Measurements from ENCODE around the gene MAP4K2. TPM values are rescaled to one million over a fixed set of nuclear protein-coding genes. Genes with fewer than 3 reads are reported as not detected.

The MAP4K2 gene
- total and polyA plus RNA-seq, 7 donors, result 3.0 to 6.7 (median 4.5) TPM

GRCh38 chr11:64735725-64736259 is 67.2 kb downstream of the MAP4K2 start:
- 70 to 89% (median 85%) methylated on average over 9 of the region's 9 CpGs for WGBS, 3 donors
- Histone ChIP-seq H3K4me1 (no peaks in the 10 kb centered on the region), H3K27ac (no peak overlapping the region), H3K27me3 (ENCODE audit: insufficient read depth in 3 of 3, low read length in 2 of 3) (no peaks in the 10 kb centered on the region), H3K36me3 (ENCODE audit: insufficient read depth in 1 of 2, low read depth in 1 of 2) (peaks cover 0 to 11% of the 10 kb centered on the region in 2 donors), H3K4me3 (no peak overlapping the region), H3K9me3 (no peaks in the 10 kb centered on the region)
- no peak for ATAC-seq
- intact Hi-C loops (cut with DNase I), result no loop called here
- no peak for TF ChIP-seq CTCF (IDR thresholded peaks at IDR 0.05)
- DNase-seq, result no peak

Other genes starting within 250 kb of the MAP4K2 start
- gene SLC22A11, start 247.3 kb downstream of the MAP4K2 start, total RNA-seq, result not detected
- not detected for gene SLC22A11, start 247.3 kb downstream of the MAP4K2 start, polyA plus RNA-seq
- gene SLC22A12, start 212.0 kb downstream of the MAP4K2 start, total RNA-seq, result not detected
- gene SLC22A12, start 212.0 kb downstream of the MAP4K2 start, polyA plus RNA-seq, result not detected
- gene NRXN2, start 80.0 kb downstream of the MAP4K2 start, total RNA-seq, result 1 to 10 TPM; 1.4 to 5.2 (median 3.5) TPM
- gene NRXN2, start 80.0 kb downstream of the MAP4K2 start, polyA plus RNA-seq, result 1 to 10 TPM in 1 of 3 donors, under 1 TPM in 2; 0.44 to 1.9 (median 0.60) TPM
- gene RASGRP2, start 59.1 kb downstream of the MAP4K2 start, total RNA-seq, result 1 to 10 TPM; 2.6 to 8.6 (median 6.0) TPM
- gene RASGRP2, start 59.1 kb downstream of the MAP4K2 start, polyA plus RNA-seq, result 10 to 100 TPM in 1 of 3 donors, 1 to 10 TPM in 2; 6.5 to 14.7 (median 9.1) TPM
- gene PYGM, start 43.2 kb downstream of the MAP4K2 start, total RNA-seq, result 1,000 to 10,000 TPM; 1,536 to 2,203 (median 1,794) TPM
- 1,000 to 10,000 TPM in 2 of 3 donors, 100 to 1,000 TPM in 1; 511 to 1,840 (median 1,729) TPM for gene PYGM, start 43.2 kb downstream of the MAP4K2 start, polyA plus RNA-seq
- 100 to 1,000 TPM; 150 to 210 (median 184) TPM for gene SF1, start 24.7 kb downstream of the MAP4K2 start, total RNA-seq
- gene SF1, start 24.7 kb downstream of the MAP4K2 start, polyA plus RNA-seq, result 10 to 100 TPM; 56.2 to 89.6 (median 65.4) TPM
- 10 to 100 TPM in 2 of 4 donors, 1 to 10 TPM in 2; 7.2 to 13.5 (median 10.3) TPM for gene MEN1, start 7.3 kb upstream of the MAP4K2 start, total RNA-seq
- 10 to 100 TPM in 2 of 3 donors, 1 to 10 TPM in 1; 8.7 to 21.2 (median 12.9) TPM for gene MEN1, start 7.3 kb upstream of the MAP4K2 start, polyA plus RNA-seq
- gene CDC42BPG, start 41.4 kb upstream of the MAP4K2 start, total RNA-seq, result 1 to 10 TPM in 1 of 4 donors, under 1 TPM in 2, not detected in 1; 0.05 to 2.2 (median 0.08) TPM
- under 1 TPM; 0.04 to 0.06 (median 0.05) TPM for gene CDC42BPG, start 41.4 kb upstream of the MAP4K2 start, polyA plus RNA-seq
- 10 to 100 TPM; 34.7 to 71.0 (median 61.1) TPM for gene EHD1, start 75.4 kb upstream of the MAP4K2 start, total RNA-seq
- 100 to 1,000 TPM in 1 of 3 donors, 10 to 100 TPM in 2; 23.5 to 174 (median 30.9) TPM for gene EHD1, start 75.4 kb upstream of the MAP4K2 start, polyA plus RNA-seq
- 10 to 100 TPM; 19.5 to 21.6 (median 20.6) TPM for gene ATG2A, start 114.0 kb upstream of the MAP4K2 start, total RNA-seq
- 10 to 100 TPM; 11.0 to 17.9 (median 15.4) TPM for gene ATG2A, start 114.0 kb upstream of the MAP4K2 start, polyA plus RNA-seq
- gene PPP2R5B, start 121.5 kb upstream of the MAP4K2 start, total RNA-seq, result 10 to 100 TPM; 13.2 to 21.9 (median 18.1) TPM
- 10 to 100 TPM; 14.9 to 36.1 (median 16.8) TPM for gene PPP2R5B, start 121.5 kb upstream of the MAP4K2 start, polyA plus RNA-seq
- not detected for gene GPHA2, start 132.7 kb upstream of the MAP4K2 start, total RNA-seq
- not detected for gene GPHA2, start 132.7 kb upstream of the MAP4K2 start, polyA plus RNA-seq
- not detected for gene MAJIN, start 168.9 kb upstream of the MAP4K2 start, total RNA-seq
- not detected for gene MAJIN, start 168.9 kb upstream of the MAP4K2 start, polyA plus RNA-seq
- 1 to 10 TPM; 1.7 to 2.5 (median 2.4) TPM for gene BATF2, start 193.8 kb upstream of the MAP4K2 start, total RNA-seq
- gene BATF2, start 193.8 kb upstream of the MAP4K2 start, polyA plus RNA-seq, result 1 to 10 TPM; 2.3 to 8.4 (median 3.4) TPM
- gene ARL2, start 210.9 kb upstream of the MAP4K2 start, total RNA-seq, result 100 to 1,000 TPM; 109 to 171 (median 145) TPM
- 100 to 1,000 TPM; 119 to 168 (median 154) TPM for gene ARL2, start 210.9 kb upstream of the MAP4K2 start, polyA plus RNA-seq
- 10 to 100 TPM; 15.6 to 21.7 (median 18.7) TPM for gene SNX15, start 224.2 kb upstream of the MAP4K2 start, total RNA-seq
- 10 to 100 TPM; 26.7 to 66.5 (median 30.3) TPM for gene SNX15, start 224.2 kb upstream of the MAP4K2 start, polyA plus RNA-seq
- gene SAC3D1, start 238.0 kb upstream of the MAP4K2 start, total RNA-seq, result 10 to 100 TPM in 1 of 4 donors, 1 to 10 TPM in 3; 8.4 to 12.3 (median 9.1) TPM
- 10 to 100 TPM; 10.8 to 19.2 (median 12.9) TPM for gene SAC3D1, start 238.0 kb upstream of the MAP4K2 start, polyA plus RNA-seq

Data from psoas muscle (tissue), 8 donors.